LHCN-M2 (cell line): Measurements from ENCODE around the gene MAGI3. TPM values are rescaled to one million over a fixed set of nuclear protein-coding genes. Genes with fewer than 3 reads are reported as not detected.
"Not testable (repeated sequence)": the region's sequence is repeated elsewhere in the genome, so short reads cannot be mapped to it uniquely, and the experiment has no call there.

Experiments used
- DNase-seq: peaks from one replicate; pipeline ENCODE4 v3.0.0-alpha.2; 2012; ENCODE audit warnings: low read depth
- total RNA-seq: library from RNA; depleted of rRNA; stranded (reverse); fragments of >200 nt; gene quantifications from 2 replicates; pipeline ENCODE4 v1.2.3, GENCODE V29; 2014

Gene MAGI3
- total RNA-seq, 1 experiment from 2014 or later = 8.8 TPM

DNA sequence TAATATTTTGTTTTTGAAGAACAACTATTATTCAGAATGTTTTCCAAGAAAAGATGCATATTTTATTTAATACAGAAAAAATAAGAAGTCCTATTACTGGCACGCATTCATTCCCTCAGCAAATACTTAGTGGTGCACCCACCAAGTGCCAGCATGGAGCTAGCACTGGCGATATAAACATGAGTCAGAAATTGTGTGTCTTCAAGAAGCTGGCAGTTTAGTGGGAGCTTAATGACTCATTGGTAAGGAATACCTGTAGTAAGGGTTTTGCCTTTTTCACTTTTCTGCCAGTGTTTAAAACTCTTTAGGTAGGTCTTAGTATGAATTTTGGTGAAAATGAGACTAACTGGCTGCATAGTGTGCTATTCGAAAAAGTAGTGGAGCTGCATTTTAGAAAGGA lies 6.3 kb downstream of the MAGI3 start:
- peak; percentile 75 for DNase-seq

- DNase-seq = no peak
Measured at GRCh38 chr1:113399062-113399583, 8.8 kb downstream of the MAGI3 start.

DNA sequence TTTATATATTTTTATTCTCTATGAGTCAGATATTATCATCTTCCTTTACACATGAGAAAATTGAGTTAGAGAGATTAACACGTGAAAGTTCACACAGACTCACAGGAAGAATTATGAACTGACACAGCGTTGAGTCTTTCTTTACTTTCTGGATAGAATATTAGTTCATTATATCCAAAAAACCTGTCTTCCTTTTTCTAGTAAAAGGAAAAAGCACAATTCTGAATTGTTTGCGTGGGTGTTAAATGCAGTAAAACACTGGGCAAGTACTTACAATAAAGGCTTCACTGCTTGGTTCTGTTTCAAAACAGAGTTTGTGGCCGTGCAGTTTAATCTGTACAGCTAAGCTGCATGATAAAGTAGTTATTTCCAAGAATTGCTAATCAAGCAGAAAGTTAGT lies 10.8 kb downstream of the MAGI3 start:
- DNase-seq = no peak

- DNase-seq = no peak
Measured at GRCh38 chr1:113401728-113402127, 11.4 kb downstream of the MAGI3 start.

- DNase-seq = no peak
Measured at GRCh38 chr1:113403065-113403464, 12.8 kb downstream of the MAGI3 start.

DNA sequence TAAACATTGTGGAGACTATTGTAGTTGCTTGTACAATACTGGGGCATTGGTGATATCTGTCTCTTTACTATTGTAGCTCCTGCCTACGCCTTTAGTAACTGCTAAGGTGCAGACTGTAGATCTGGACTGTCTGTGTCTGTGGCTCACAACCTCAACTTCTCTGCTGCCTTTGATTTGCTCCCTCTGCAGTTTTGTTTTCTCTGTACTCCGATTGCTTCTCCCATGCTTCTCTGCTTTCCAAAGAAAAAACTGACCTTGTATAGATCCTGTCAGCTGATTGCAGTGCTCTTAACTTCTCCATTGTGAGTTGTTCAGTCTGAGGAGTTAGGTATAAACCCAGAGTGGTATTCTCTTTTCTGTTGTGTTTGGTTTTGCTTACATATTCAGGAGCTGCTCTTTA lies 15.3 kb downstream of the MAGI3 start:
- no peak for DNase-seq

DNA sequence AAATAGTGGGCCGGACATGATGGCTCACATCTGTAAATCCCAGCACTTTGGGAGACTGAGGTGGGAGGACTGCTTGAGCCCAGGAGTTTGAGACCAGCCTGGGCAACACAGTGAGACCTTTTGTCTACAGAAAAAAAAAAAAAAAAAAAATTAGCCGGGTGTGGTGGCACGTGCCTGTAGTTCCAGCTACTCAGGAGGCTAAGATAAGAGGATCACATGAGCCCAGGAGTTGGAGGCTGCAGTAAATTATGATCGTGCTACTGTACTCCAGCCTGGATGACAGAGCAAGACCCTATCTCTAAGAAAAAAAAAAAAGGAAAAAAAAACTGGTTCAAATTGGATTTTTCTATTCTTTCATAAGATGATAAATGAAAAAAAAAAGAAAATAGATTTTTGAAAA lies 15.8 kb downstream of the MAGI3 start:
- DNase-seq = not testable (repeated sequence)

DNA sequence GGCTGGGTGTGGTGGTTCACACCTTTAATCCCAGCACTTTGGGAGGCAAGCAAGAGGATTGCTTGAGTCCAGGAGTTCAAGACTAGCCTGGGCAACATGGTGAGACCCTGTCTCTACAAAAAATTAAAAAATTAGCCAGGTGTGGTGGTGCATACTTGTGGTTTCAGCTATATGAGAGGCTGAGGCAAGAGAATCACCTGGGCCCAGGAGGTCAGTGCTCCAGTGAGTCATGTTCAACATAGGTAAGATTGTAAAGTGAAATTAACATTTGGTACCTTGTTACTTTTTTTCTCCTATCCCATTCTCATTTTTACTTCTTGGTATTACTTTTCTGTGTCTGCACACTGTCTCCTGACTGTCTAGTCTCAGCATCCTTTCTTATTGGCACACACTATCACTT lies 19.0 kb downstream of the MAGI3 start:
- DNase-seq = no peak

GRCh38 chr1:113412020-113412419 lies 21.7 kb downstream of the MAGI3 start:
- not testable (repeated sequence) for DNase-seq

GRCh38 chr1:113415310-113416070 lies 25.2 kb downstream of the MAGI3 start:
- no peak for DNase-seq

GRCh38 chr1:113416071-113416470 lies 25.8 kb downstream of the MAGI3 start:
- not testable (repeated sequence) for DNase-seq

GRCh38 chr1:113416496-113416895 lies 26.2 kb downstream of the MAGI3 start:
- DNase-seq = no peak

GRCh38 chr1:113422315-113423068 lies 32.2 kb downstream of the MAGI3 start:
- no peak for DNase-seq

- DNase-seq = no peak
Measured at GRCh38 chr1:113423826-113424225, 33.5 kb downstream of the MAGI3 start.

GRCh38 chr1:113429461-113430153 lies 39.3 kb downstream of the MAGI3 start:
- DNase-seq = peak; percentile 18

DNA sequence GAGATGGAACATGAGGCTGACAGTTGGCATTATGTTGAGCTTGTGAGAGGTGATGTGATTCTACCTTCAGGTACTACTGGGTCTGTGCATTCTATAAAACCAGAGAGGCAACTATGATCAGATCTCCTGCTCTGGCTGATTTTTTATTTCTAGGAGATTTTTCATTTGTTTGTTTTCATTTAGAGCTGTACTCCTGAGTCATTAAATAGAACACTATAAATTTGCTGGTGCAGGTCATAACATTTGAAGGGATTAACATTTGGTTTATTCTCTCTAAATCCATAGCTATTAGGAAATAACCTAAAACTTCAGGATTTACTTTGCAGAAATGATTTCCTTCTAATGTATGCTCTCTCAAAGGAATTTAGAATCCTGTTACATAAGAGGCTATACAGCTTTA lies 42.9 kb downstream of the MAGI3 start:
- DNase-seq = no peak

- DNase-seq = no peak
Measured at GRCh38 chr1:113434081-113434873, 44.0 kb downstream of the MAGI3 start.

DNA sequence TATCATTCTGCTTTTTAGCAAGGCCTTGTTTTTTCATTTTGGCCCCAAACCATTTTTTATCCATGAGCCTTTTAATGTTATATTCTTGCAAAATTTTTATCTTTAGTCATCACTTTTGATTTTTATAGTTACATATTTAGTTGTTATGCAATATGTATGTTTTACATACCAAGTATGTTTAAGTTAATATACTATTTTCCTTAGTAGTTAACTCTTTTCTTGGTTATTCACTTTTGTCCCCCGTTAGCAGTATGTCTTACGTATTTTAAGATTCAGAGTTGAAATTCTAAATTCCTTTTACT lies 44.5 kb downstream of the MAGI3 start:
- DNase-seq = no peak

DNA sequence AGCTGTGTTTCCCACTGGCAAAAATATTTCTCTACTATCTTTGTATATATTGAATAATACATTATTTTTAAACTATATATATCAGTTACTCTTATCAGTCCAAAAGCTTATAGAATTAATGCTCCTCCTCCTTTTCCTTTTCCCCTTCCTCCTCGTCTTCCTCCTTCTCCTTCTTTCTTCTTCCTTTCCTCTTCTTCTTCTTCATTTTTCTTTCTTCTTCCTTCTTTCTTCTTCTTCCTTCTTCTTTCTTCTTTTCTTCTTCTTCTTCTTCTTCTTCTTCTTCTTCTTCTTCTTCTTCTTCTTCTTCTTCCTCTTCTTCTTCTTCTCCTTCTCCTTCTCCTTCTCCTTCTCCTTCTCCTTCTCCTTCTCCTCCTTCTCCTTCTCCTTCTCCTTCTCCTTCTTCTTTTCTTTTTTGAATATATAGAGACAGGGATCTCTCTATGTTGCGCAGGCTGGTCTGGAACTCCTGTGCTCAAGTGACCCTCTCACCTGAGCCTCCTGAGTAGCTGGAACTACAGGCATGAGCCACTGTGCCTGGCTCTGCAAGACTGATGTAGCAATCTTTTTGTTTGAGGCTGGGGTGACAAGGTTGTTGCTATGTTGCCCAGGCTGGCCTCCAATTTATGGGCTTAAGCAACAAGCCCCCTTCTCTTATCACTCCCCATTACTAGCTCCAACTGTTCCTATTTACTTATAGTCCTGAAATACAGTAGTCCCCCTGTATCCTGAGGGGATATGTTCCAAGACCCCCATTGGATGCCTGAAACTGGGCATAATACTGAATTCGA lies 47.4 kb downstream of the MAGI3 start:
- DNase-seq = no peak

DNA sequence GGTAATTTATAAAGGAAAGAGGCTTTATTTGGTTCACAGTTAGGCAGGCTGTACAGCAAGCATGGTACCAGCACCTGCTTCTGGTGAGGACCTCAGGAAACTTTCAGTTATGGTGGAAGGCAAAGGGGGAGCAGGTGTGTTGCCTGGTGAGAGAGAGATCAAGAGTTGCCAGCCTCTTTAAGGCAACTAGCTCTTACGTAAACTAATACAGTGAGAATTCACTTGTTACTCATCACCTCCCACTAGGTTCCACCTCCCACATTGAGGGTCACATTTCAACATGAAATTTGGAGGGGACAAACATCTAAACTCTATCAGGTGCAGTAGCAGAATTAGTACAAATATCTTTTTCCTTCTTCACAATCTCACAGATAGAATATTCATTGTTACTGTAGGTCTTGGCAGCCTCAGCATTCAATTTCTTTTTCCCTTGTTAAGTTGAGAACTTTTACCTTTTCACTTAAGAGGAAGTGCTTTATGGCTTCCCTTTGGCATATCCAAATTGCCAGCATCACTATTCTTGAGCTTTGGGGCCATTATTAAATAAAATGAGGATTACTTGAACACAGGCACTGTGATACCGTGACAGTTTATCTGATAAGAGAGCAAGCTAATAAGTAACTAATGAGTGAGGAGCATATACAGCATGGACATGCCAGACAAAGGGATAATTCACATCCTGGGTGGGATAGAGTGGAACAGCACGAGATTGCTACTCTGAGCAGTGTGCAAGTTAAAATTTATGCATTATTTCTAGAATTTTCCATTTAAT lies 48.4 kb downstream of the MAGI3 start:
- DNase-seq = no peak
